Measurements from ENCODE around the gene TRAF1. TPM values are rescaled to one million over a fixed set of nuclear protein-coding genes. Genes with fewer than 3 reads are reported as not detected.

Gene TRAF1
- total RNA-seq, 2 donors from 2014 or later, result 71.4 to 164 TPM

DNA sequence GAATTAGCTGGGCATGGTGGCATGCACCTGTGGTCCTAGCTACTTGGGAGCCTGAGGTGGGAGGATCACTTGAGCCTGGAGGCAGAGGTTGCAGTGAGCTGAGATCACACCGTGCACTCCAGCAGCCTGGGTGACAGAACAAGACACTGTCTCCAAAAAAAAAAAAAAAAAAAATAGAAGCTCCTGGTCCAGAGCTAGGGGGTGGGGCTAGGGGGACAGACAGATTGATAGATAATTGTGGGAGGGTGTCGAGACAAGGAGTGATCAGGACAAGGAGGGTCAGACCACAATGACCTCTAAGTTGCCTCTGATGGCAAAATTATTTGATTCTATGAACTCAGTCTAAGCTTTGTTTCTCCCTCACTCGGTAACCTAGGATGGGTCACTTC is 43.0 kb downstream of the TRAF1 start:
- Mint-ChIP-seq H3K9me3 (no peaks in the 10 kb centered on the region), H3K4me3 (peak overlapping the region; percentile 30)

DNA sequence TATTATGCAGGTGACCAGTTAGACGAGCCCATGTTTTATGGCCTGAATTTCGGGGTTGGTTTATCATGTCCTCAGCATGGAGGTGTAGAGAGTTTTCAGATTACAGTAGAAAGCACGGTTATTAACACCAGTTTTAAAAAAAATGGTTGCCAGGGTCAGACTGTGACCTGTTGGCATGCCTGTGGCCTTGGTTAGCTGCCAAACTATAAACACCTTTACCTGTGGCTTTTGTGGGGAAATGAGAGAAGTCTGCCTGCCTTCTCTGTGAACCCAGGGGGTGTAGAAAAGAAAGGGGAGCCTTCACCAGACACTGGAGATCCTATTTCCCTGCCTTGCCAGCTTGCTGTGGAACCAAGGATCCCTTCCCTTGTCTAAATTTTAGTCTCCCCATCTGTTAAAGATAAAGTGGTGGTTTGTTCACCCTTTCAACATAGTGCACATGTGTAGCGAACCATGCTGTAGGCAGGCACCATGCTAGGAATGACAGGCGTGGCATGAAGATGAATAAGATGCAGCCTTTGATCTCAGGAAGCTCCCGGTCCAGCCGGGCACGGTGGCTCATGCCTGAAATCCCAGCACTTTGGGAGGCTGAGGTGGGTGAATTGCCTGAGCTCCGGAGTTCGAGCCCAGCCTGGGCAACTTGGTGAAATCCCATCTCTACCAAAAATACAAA is 43.5 kb downstream of the TRAF1 start:
- Mint-ChIP-seq H3K27me3 (no peaks in the 10 kb centered on the region), H3K9me3 (no peaks in the 10 kb centered on the region), H3K4me1 (peaks cover 43% of the 10 kb centered on the region), H3K27ac (peak overlapping the region; percentile 41), H3K36me3 (ENCODE audit: low read depth) (peaks cover 12% of the 10 kb centered on the region), H3K4me3 (peak overlapping the region; percentile 30)
- ATAC-seq (replicated peaks), result no peak

More for the DNA sequence above, 43.0 kb downstream of the TRAF1 start:
- Mint-ChIP-seq H3K4me1 (peaks cover 38% of the 10 kb centered on the region), H3K27me3 (no peaks in the 10 kb centered on the region), H3K27ac (peak overlapping the region; percentile 76), H3K36me3 (ENCODE audit: low read depth) (peaks cover 7% of the 10 kb centered on the region)
- ATAC-seq (replicated peaks), result no peak

DNA sequence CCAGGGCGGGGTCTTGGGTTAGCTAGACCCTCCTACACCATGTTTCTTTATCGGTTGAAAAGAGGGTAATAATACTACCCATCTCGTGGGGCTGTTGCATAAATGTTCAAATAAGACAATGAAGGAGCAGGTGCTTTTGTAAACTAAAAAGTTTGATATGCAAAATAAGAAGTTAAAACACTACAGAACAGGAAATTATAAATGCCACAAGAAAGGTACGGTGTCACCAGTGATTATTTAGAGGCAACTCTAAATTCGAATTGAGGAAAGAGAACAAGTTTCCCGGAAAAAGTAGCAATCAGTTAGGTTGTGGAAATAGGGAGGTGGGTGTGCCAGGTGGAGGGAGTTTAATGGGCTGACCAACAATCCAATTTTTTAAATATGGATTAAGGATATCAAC is 47.1 kb downstream of the TRAF1 start:
- Mint-ChIP-seq H3K36me3 (ENCODE audit: low read depth) (peaks cover 40% of the 10 kb centered on the region), H3K4me1 (peaks cover 53% of the 10 kb centered on the region), H3K4me3 (peak overlapping the region; percentile 90)

DNA sequence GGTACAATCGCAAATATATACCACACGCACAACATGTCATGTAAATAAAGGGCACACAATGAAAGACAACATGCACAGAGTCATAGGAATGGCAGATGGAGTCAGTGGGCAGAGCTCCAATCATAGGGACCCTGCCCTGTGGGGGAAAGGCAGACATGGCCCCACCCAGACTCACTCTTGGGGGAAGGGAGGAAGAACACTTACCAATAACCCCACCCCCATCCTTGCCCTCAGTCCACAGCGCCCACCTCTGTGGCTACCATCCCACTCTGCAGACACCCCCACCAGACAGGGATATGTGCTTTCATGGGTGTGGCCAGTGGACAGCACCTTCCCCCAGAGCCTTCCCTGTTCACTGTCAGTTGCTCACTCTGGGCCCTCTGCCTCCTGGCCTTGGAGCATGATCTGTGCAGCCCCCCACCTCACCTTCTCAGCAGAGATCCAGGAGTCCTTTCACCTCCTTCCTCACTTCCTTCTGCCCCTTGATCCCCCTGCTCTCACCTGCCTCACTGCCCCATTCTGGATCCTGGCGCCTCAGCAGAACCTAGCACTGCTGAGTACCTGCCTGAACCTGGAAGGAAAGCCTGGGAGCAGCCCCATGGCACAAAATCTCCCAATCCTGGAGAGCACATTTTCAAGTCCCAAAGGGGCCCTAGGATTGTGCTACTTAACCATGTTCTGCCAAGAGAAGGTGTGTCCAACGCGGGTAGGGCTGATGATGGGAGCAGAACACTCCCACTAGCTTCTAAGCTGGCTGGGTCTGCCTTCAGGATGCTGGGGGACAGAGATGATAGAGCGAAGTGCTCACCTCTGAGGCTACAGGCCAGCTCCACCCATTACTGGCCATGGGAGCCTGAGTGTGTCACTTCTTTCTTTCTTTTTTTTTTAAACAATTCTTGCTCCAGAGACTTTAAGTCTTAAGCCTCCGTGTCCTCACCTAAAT is 48.1 kb downstream of the TRAF1 start:
- Mint-ChIP-seq H3K27me3 (no peaks in the 10 kb centered on the region), H3K4me3 (peak overlapping the region; percentile 90), H3K9me3 (no peaks in the 10 kb centered on the region), H3K36me3 (ENCODE audit: low read depth) (peaks cover 49% of the 10 kb centered on the region), H3K4me1 (peaks cover 53% of the 10 kb centered on the region), H3K27ac (peak overlapping the region; percentile 82)
- peak; percentile 34 for ATAC-seq (replicated peaks)

More for the DNA sequence above, 47.1 kb downstream of the TRAF1 start:
- no peaks in the 10 kb centered on the region for H3K27me3 Mint-ChIP-seq
- no peaks in the 10 kb centered on the region for H3K9me3 Mint-ChIP-seq
- peak overlapping the region; percentile 82 for H3K27ac Mint-ChIP-seq
- ATAC-seq (replicated peaks), result no peak

DNA sequence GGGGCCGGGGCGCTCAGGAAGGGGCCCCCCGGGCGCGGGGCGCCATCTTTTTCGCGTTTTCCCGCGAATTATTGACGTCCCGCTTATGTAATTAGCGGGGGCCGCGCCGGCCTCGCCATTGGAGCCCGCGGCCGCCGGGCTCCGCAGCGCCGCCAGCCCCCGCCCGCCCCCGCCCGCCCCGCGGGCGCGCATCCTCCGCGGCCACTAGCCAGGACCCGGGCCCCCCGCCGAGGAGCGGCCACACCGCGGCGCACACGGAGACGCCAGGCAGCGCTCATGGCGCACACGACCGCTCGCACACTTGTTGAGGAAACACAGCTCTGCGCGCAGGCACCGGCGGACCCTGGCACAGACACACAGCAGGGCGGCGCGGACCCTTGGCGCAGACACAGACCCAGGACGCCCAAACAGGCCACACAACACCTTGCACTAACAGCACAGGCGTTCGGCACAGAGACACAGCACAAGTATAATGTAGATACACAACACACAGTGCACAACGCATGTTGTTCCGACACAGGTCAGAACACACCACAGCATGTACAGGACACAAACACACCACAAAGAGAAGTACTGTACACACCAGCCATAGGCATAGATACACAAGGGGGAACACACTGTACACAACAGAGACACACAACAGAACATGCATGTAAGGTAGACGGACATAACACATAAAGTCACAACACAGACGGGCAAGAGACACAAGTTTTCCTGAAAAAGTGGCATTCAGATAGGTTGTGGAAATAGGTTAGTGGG is 49.1 kb downstream of the TRAF1 start:
- peak; percentile 31 for ATAC-seq (replicated peaks)
- H3K27ac Mint-ChIP-seq, result peak overlapping the region; percentile 82
- no peaks in the 10 kb centered on the region for H3K27me3 Mint-ChIP-seq
- peaks cover 57% of the 10 kb centered on the region for H3K4me1 Mint-ChIP-seq
- peaks cover 59% of the 10 kb centered on the region for H3K36me3 Mint-ChIP-seq (ENCODE audit: low read depth)
- H3K4me3 Mint-ChIP-seq, result peak overlapping the region; percentile 90
- no peaks in the 10 kb centered on the region for H3K9me3 Mint-ChIP-seq

DNA sequence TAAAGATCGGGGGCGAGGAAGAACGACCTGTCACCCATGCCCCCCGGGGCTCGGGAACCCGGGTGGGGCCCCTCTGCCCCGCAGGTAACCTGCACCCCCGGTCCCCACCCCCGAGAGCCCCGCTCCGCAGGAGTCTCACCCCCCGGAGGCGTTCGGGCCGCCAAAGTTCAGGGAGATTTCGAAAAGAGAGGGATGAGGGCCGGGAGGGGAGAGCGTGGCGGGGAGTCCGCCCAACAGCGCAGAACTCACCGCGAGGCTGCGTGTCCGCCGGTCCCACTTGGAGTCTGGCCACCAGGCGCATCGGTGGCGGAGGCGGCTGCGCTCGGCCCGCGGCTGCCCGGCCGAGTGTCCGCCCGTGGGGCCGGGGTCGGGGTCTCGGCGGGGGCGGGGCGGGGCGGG is 49.8 kb downstream of the TRAF1 start, which contains the start of gene PHF19:
PHF19 (minus strand) TSS at position 347 of the 399 bp plus-strand sequence. CDS start 2,447 bp downstream, outside the sequence.
- H3K36me3 Mint-ChIP-seq (ENCODE audit: low read depth), result peaks cover 66% of the 10 kb centered on the region

DNA sequence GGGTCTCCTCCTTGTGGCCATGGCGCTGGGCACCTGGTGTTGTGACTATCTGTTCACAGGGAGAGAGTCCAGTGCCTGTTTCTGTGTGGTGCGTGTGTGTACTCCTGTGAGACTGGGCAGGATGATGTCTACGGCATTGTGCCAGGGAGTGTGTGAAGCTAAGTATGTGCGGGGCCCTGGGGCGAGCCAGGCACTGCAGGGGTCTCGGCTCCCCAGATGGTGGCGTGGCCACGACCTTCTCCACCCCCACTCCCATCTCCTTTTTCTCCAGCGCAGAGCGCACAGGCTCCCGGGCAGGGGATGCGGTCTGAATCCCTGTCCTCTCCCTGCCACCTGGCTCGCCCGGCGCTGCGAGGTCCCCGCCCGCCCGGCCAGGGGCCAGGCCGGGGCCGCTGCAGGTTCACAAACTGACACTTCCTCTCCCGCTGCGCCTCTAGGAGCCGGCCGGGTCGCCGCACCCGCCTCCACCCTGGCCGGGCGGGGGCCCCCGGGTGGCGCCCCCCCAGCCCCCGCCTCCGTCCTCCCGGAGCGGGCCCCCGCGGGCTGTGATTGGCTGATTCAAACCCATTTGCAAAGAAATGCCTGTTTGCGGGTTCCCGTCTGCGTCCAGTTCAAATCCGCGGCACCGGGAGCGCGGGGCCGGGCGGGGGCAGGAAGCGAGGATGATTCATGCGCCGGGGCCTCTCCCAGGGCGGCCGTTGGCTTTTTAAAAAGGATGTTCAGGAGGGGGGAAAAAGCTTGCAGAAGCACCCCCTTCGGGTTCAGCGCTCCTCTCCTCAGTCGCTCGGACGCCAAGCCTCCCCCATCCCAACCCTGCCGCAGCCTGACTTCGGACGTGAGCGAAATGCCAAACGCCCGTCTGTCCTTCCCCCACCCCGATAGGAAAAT is 50.4 kb downstream of the TRAF1 start:
- H3K27ac Mint-ChIP-seq, result peak overlapping the region; percentile 82
- peaks cover 72% of the 10 kb centered on the region for H3K36me3 Mint-ChIP-seq (ENCODE audit: low read depth)
- no peaks in the 10 kb centered on the region for H3K9me3 Mint-ChIP-seq
- peak; percentile 64 for ATAC-seq (replicated peaks)
- peaks cover 54% of the 10 kb centered on the region for H3K4me1 Mint-ChIP-seq
- H3K27me3 Mint-ChIP-seq, result no peaks in the 10 kb centered on the region
- H3K4me3 Mint-ChIP-seq, result peak overlapping the region; percentile 90

More for the DNA sequence above, 49.8 kb downstream of the TRAF1 start, which contains the start of gene PHF19:
- ATAC-seq (replicated peaks), result peak; percentile 43
- Mint-ChIP-seq H3K4me3 (peak within 1 kb of the TSS; percentile 90), H3K27me3 (no peaks in the 10 kb centered on the region), H3K27ac (peak within 1 kb of the TSS; percentile 82), H3K9me3 (no peaks in the 10 kb centered on the region), H3K4me1 (peaks cover 59% of the 10 kb centered on the region)

DNA sequence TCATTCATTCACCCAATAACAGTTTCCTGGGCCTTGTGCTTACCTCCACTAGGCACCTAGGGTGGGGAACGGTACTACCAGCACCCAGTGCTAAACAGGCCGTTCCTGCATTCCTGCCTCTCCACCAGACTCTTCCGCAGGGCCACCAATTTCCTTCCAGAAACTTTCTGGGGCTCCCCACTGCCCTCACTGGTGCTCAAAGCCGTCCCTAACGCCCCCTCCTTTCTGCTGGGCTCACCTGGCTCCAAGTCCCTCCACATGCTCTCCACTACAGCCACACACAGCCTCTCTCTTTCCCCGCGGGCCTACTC is 51.0 kb downstream of the TRAF1 start:
- Mint-ChIP-seq H3K4me1 (peaks cover 54% of the 10 kb centered on the region), H3K27me3 (no peaks in the 10 kb centered on the region), H3K36me3 (ENCODE audit: low read depth) (peaks cover 78% of the 10 kb centered on the region), H3K4me3 (peak overlapping the region; percentile 90), H3K9me3 (no peaks in the 10 kb centered on the region), H3K27ac (peak overlapping the region; percentile 82)
- no peak for ATAC-seq (replicated peaks)

DNA sequence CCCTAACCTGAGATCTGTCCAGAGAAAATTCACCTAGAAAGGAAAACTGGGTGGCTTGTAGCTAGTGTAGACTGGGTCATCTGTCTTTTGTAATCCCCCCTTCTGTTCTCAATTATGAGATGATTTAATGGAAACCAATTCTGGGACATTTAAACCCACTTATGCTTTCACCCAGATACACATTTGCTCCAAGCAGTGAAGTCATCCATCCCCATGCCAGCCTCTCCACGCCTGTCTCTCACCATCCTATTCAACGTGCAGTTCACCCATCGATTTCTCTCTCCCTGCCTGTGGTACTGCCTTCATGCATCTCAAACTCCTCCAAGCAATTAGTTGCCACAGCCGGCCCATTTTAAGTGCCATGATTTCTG is 51.4 kb downstream of the TRAF1 start:
- Mint-ChIP-seq H3K9me3 (no peaks in the 10 kb centered on the region), H3K36me3 (ENCODE audit: low read depth) (peaks cover 82% of the 10 kb centered on the region), H3K27me3 (no peaks in the 10 kb centered on the region), H3K4me1 (peaks cover 54% of the 10 kb centered on the region), H3K4me3 (peak overlapping the region; percentile 90), H3K27ac (peak overlapping the region; percentile 82)
- no peak for ATAC-seq (replicated peaks)

DNA sequence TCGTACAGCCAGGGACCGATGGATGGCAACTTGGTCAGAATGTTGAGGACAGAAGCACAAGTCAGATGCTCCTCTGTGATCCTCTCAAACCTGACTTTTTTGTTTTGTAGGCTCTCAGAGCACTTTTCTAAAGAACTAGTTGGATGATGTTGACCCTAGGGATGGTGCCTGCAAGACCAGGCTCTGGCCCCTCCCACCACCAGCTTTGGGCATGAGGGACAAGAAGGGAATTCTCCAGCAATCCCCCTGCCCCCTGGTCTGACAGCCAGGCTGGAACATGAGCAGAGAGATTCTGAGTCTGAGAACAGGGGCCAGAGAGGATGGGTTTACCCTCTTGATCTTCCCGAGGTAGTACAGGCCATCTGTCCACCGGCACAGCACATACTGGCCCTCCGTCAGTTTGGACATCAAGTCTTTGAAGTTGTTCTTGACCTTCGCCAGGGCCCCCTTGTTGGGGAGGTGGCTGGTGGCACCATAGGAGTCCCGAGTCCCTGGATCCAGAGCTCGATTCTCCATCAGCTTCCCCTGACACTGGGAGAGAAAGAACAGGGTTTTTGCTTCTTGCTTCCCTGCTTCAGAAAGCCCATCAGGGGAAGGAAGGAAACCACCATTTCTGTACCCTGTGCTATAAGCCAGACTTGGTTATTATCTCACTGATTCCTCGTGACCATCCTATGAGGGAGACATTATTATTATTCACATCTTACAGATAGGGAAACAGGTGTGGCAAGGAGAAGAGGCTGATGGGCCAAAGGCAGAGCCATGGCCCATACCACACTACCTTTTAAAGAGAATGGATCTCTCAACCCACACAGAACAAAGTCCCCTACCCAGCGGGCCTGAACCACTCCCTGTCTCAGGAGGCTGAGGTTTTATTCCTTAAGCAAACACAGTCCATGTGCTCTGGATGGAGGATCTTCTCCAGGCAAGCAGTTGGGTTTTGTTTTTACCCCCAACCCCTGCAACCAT is 52.1 kb downstream of the TRAF1 start:
- H3K27ac Mint-ChIP-seq, result peak overlapping the region; percentile 82
- H3K4me3 Mint-ChIP-seq, result peak overlapping the region; percentile 90
- ATAC-seq (replicated peaks), result no peak
- H3K4me1 Mint-ChIP-seq, result peaks cover 48% of the 10 kb centered on the region
- peaks cover 89% of the 10 kb centered on the region for H3K36me3 Mint-ChIP-seq (ENCODE audit: low read depth)
- no peaks in the 10 kb centered on the region for H3K27me3 Mint-ChIP-seq
- H3K9me3 Mint-ChIP-seq, result no peaks in the 10 kb centered on the region

DNA sequence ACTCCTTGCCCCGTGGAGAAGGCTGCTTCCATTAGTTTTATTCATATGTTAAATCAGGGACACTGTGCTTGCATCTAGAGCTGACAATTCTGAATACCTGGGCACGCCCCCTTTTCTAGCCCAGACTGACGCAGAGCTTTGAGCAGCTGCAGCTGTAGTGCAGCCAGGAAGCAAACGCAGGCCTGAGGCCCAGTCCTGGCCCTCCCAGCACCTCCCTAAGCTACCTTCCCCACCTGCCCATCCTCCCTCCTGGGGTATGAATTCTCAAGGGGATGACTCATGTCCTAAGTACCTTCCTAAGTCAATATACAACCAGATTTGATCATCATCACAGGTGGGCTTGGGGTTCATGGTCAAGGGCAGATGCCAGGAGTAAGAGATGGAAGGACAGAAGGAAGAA is 53.1 kb downstream of the TRAF1 start:
- H3K36me3 Mint-ChIP-seq (ENCODE audit: low read depth), result peaks cover 93% of the 10 kb centered on the region
- no peak for ATAC-seq (replicated peaks)
- H3K27ac Mint-ChIP-seq, result peak overlapping the region; percentile 80
- no peaks in the 10 kb centered on the region for H3K9me3 Mint-ChIP-seq
- H3K27me3 Mint-ChIP-seq, result no peaks in the 10 kb centered on the region
- H3K4me3 Mint-ChIP-seq, result peak overlapping the region; percentile 90
- peaks cover 38% of the 10 kb centered on the region for H3K4me1 Mint-ChIP-seq

DNA sequence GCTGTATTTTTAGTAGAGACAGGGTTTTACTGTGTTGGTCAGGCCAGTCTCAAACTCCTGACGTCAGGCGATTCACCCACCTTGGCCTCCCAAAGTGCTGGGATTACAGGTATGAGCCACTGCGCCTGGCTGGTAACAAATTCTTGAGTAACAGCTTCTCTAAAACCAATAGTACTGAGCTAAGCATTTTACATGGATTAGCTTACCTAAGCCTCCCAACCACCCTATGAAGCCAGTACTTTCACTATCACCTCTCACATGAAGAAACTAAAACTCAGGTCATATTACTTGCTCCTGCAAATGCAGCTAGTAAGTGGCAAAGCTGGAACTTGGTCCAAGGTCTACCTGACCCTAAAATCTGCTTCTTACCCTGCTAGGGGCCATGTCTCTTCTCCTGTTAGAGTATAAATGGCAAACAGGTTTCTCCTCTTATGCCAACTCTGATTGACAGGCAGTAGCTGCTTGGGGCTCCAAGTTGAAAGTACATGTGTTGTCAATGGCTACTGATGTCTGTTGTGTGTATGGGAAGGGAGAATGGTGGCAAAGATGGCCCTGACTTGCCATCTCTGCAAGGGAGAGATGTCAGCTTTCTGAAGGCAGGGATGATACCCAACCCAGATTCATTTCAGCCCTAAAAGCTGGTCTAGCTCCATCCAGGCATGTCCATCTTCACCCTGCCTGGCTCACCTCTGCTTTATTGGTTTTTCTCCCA is 53.6 kb downstream of the TRAF1 start:
- ATAC-seq (replicated peaks), result peak; percentile 4
- Mint-ChIP-seq H3K36me3 (ENCODE audit: low read depth) (peaks cover 93% of the 10 kb centered on the region), H3K9me3 (no peaks in the 10 kb centered on the region), H3K27ac (peak overlapping the region; percentile 80), H3K4me3 (peak overlapping the region; percentile 90), H3K4me1 (peaks cover 33% of the 10 kb centered on the region), H3K27me3 (no peaks in the 10 kb centered on the region)
